NCI-H2107 treated with DMSO at 0.1 percent for 48 hours (cell line): ENCODE results near the gene SF3B5.
"Not testable (repeated sequence)": the region's sequence is repeated elsewhere in the genome, so short reads cannot be mapped to it uniquely, and the experiment has no call there.

ENCODE experiments used
- DNase-seq: peaks from one replicate; lab custom pipeline; 2025; ENCODE audit not compliant: unreplicated experiment; lab: John Stamatoyannopoulos, UW

The SF3B5 gene

GRCh38 chr6:144106206-144106605 is 10.8 kb upstream of the SF3B5 start:
- no peak for DNase-seq

DNA sequence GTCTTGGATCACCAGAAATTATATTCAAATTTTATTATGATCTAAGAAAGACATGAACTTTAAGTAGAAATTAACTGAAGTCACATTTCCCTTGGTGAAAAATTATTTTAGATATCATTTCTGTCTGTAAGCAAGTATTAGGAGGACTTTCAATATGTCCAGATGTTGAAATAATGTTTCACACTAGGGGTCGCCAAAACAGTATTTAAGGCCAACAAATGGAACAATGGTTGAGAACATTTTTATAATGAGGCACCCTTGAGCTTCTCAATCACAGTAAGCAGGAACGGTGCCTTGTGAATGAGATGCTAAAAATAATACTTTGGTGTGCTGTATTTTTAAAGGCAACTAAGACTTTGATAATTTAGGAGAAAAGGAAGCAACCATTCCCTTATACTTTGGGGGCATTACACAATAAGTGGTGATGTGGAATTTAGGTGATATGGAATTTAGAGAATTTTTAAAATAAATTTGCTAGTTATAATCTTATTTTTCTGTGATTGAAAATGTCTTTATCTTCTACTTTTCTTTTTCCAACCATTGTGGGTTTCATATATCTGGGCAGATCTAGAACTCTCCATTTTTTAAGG is 9.6 kb upstream of the SF3B5 start:
- peak; percentile 20 for DNase-seq

DNA sequence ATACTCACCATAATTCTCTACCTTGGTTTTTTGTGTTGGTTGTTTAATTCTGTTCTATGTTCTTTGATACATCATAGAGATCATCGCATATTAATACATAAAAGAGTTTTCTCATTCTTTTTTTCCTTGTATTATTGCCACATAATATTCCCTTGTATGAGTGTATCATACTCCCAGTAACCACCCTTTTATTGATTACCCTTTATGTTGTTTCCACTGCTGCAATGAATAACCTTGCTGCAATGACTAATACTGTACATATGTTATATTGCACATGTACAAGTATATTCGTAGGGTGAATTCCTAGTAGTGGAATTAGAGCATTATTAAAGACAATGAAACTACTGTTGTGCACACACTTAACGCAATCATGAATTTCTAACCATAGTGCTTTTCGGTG is 9.1 kb upstream of the SF3B5 start:
- DNase-seq = no peak

GRCh38 chr6:144103026-144103563 is 7.7 kb upstream of the SF3B5 start:
- no peak for DNase-seq

- no peak for DNase-seq
Observed at GRCh38 chr6:144098993-144099392, 3.6 kb upstream of the SF3B5 start.

DNA sequence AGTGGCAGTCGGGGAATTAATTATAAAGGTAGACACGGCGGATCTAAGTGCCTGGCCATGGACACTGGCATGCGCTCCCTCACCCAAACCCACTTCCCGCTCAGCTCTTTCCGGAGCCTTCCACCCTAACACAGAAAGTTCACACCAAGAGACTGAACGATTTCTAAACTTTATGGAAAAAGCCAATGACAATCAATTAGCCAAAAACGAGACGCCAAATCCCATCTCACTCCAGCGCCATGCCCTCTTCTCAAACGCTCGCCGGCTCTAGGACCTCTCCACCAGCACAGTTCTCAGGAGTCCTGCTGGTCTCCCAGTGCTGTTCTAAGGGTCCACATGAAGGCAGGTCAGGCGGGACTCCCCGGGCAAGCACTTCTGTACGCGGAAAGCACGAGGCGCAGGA is 641 bp downstream of the SF3B5 start:
- DNase-seq = no peak

DNA sequence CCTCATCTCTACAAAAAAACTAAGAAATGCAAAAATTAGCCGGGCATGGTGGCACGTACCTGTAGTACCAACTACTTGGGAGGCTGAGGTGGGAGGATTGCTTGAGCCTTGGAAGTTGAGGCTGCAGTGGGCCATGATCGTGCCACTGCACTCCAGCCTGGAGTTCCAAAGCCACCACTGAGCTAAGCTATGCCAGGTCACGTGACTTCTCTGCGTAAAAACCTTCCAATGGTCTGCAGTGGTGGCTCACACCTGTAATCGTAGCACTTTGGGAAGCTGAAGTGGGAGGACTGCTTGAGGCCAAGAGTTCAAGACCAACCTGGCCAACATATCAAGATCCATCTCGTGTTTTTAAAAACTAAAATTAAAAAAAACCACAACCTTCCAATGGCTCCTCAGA is 1.7 kb downstream of the SF3B5 start:
- no peak for DNase-seq

GRCh38 chr6:144093236-144093635 is 2.1 kb downstream of the SF3B5 start:
- no peak for DNase-seq

- DNase-seq = no peak
Observed at GRCh38 chr6:144090384-144090783, 5.0 kb downstream of the SF3B5 start.

- DNase-seq = no peak
Observed at GRCh38 chr6:144087789-144088426, 7.5 kb downstream of the SF3B5 start.

DNA sequence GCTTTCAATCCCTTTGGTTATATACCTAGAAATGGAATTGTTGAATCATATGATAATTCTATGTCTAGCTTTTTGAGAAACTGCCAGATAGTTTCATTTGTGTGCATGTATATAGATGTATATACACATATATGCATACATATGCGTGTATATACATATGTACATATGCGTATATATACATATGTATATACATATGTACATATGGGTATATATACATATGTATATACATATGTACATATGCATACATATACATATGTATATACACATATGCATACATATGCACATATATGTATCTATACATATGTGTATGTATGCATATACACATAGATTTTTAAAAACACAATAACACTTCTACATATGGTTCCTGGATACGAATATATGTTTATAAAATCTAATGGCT is 8.4 kb downstream of the SF3B5 start:
- DNase-seq = no peak

DNA sequence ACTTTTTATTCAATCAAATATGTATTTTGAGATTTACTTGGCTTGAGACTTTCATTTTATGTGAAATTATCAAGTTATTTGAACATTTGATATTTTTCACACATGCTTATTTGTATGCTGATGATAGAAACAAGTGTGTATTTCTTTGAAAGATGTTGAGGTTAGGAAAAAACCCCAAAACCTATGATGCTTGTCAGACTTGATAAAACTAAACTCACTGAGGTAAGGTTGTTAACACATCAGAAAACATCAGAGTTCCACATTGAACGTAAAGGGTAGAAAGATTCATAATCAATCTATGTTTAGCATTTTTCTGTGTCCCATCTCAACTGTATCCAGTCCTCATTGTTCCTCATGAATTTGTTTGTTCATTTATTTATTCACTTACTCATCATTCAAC is 12.2 kb downstream of the SF3B5 start:
- no peak for DNase-seq

DNA sequence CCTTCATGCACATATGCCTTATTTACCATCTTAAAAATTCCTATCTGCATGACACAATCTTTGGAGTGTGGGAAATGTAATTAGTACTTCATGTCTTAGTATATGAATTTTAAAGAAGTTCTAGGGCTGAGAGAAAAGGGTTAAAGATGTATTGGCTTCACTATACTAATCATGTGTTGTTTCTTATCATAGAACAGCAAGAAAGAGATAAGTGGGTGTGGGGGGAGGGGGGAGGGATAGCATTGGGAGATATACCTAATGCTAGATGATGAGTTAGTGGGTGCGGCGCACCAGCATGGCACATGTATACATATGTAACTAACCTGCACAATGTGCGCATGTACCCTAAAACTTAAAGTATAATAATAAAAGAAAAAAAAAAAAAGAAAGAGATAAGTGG is 13.0 kb downstream of the SF3B5 start:
- not testable (repeated sequence) for DNase-seq

GRCh38 chr6:144077871-144078270 is 17.5 kb downstream of the SF3B5 start:
- DNase-seq = no peak

DNA sequence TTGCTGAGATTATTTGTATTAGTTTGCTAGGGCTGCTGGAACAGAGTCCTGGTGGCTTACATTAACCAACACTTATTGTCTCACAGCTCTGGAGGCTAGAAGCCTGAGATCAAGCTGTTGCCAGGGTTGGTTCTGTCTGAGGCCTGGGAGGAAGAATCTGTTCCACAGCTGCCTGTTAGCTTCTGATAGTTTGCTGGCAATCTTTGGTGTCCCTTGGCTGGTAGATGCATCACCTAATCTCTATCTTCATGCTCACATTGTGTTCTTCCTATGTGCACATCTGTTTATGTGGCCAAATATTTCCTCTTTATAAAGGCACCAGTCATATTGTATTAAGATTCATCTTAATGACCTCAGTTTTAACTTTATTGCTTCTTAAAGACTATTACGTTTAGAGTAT is 19.5 kb downstream of the SF3B5 start:
- no peak for DNase-seq

- no peak for DNase-seq
Observed at GRCh38 chr6:144075187-144075586, 20.2 kb downstream of the SF3B5 start.

GRCh38 chr6:144073024-144073423 is 22.3 kb downstream of the SF3B5 start:
- no peak for DNase-seq

GRCh38 chr6:144069506-144069905 is 25.9 kb downstream of the SF3B5 start:
- no peak for DNase-seq

GRCh38 chr6:144068794-144069193 is 26.6 kb downstream of the SF3B5 start:
- DNase-seq = no peak

GRCh38 chr6:144066741-144067484 is 28.5 kb downstream of the SF3B5 start:
- peak; percentile 2 for DNase-seq

DNA sequence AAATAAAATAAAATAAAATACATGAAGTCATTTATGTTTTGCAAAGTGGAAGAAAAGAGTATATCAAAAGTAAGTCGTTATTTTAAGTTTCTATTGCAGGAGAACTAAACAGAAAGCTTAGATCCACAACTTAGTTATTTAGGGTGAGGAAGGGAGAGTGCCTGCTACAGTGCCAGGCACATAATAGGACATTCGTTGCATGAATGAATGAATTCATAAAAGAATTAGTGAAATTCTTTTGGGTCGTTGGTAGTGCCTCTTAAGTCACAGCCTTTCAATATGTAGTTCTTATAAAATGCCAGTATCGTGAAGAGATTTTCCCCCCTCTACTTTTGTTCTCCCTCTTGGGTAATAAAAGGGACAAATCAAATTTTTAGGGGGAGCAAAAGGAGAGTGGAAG is 29.1 kb downstream of the SF3B5 start:
- no peak for DNase-seq

GRCh38 chr6:144065213-144065660 is 30.1 kb downstream of the SF3B5 start:
- DNase-seq = peak; percentile 9
